ENCODE results near the gene KCTD15.

Gene KCTD15

DNA sequence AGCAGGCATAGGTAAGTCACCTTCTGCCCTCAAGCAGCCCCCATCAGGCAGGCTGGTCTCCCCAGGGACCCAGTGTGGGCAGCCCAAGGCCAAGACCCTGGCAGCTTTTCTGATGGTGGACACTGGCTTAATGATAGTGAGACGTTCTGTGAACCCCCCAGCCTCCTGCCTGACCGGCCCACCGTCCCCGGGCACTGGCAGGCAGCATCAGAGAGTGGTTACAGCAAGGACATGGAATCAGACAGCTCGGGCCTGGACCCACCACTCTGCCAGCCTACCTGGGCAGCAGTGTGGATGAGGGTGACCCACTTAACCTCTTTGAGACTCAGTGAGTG, 45.3 kb upstream of the KCTD15 start:
- TF ChIP-seq TOX (CRISPR knock-in tag; IDR thresholded peaks at IDR 0.05; ENCODE audit: borderline replicate concordance) (no peak), ESRRG (CRISPR knock-in tag; IDR thresholded peaks at IDR 0.05) (no peak), SNAI2 (CRISPR knock-in tag; IDR thresholded peaks at IDR 0.05) (no peak), ARNTL (CRISPR knock-in tag; IDR thresholded peaks at IDR 0.05; ENCODE audit: borderline replicate concordance, low read depth) (no peak), OSR1 (CRISPR knock-in tag; IDR thresholded peaks at IDR 0.05) (no peak), RARB (CRISPR knock-in tag; IDR thresholded peaks at IDR 0.05) (no peak), ZFP30 (CRISPR knock-in tag; IDR thresholded peaks at IDR 0.05) (no peak)
- TF ChIP-seq, protein P1, sequence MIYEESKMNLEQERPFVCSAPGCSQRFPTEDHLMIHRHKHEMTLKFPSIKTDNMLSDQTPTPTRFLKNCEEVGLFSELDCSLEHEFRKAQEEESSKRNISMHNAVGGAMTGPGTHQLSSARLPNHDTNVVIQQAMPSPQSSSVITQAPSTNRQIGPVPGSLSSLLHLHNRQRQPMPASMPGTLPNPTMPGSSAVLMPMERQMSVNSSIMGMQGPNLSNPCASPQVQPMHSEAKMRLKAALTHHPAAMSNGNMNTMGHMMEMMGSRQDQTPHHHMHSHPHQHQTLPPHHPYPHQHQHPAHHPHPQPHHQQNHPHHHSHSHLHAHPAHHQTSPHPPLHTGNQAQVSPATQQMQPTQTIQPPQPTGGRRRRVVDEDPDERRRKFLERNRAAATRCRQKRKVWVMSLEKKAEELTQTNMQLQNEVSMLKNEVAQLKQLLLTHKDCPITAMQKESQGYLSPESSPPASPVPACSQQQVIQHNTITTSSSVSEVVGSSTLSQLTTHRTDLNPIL (CRISPR knock-in tag; IDR thresholded peaks at IDR 0.05; ENCODE audit: low read depth) = no peak
- TF ChIP-seq, protein P2, sequence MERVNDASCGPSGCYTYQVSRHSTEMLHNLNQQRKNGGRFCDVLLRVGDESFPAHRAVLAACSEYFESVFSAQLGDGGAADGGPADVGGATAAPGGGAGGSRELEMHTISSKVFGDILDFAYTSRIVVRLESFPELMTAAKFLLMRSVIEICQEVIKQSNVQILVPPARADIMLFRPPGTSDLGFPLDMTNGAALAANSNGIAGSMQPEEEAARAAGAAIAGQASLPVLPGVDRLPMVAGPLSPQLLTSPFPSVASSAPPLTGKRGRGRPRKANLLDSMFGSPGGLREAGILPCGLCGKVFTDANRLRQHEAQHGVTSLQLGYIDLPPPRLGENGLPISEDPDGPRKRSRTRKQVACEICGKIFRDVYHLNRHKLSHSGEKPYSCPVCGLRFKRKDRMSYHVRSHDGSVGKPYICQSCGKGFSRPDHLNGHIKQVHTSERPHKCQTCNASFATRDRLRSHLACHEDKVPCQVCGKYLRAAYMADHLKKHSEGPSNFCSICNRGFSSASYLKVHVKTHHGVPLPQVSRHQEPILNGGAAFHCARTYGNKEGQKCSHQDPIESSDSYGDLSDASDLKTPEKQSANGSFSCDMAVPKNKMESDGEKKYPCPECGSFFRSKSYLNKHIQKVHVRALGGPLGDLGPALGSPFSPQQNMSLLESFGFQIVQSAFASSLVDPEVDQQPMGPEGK (CRISPR knock-in tag; IDR thresholded peaks at IDR 0.05; ENCODE audit: borderline replicate concordance) = no peak
- TF ChIP-seq, protein P3, sequence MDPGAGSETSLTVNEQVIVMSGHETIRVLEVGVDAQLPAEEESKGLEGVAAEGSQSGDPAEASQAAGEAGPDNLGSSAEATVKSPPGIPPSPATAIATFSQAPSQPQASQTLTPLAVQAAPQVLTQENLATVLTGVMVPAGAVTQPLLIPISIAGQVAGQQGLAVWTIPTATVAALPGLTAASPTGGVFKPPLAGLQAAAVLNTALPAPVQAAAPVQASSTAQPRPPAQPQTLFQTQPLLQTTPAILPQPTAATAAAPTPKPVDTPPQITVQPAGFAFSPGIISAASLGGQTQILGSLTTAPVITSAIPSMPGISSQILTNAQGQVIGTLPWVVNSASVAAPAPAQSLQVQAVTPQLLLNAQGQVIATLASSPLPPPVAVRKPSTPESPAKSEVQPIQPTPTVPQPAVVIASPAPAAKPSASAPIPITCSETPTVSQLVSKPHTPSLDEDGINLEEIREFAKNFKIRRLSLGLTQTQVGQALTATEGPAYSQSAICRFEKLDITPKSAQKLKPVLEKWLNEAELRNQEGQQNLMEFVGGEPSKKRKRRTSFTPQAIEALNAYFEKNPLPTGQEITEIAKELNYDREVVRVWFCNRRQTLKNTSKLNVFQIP (CRISPR knock-in tag; IDR thresholded peaks at IDR 0.05; ENCODE audit: borderline replicate concordance, low read depth) = no peak
- no peak for ATAC-seq

DNA sequence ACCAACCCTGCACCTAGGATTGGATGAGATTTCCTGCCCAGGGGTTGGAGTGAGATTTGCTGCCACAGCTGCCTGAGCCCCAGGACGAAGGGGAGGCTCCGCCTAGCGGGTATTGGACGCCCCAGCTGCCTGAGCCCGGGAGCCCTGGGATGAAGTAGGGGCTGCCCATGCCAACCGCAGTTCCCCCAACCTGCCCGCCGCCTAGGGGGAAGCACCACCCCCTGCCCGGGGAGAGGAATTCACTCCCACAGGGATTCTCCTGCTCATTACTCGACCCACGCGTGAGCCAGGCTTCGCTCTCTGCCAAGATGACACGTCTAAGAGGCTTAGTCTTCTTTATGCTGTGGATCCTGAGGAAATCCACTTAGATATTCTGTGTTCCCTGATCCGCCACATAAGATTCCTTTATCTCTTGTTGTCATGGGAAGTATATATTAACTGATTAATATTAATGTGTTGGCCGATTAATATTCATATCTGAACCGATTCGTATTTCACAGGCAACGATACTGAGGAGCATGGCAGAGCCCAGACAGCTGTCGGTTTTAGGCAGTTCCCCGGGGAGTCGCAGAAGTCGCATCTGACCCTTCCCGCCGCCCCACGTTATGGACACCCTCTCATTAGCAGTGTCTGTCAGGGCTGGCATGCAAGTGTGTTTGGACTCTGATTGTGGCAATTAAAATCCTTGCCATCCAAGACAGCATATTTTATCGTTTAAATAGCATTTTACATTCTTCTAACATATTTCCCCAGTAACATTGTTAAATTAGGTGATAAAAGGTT, 44.5 kb upstream of the KCTD15 start:
- ATAC-seq = no peak
- no peak for TF ChIP-seq SNAI2 (CRISPR knock-in tag; IDR thresholded peaks at IDR 0.05)
- TF ChIP-seq, protein P2 (CRISPR knock-in tag; IDR thresholded peaks at IDR 0.05; ENCODE audit: borderline replicate concordance) = no peak
- TF ChIP-seq TOX (CRISPR knock-in tag; IDR thresholded peaks at IDR 0.05; ENCODE audit: borderline replicate concordance) = no peak
- TF ChIP-seq, protein P1 (CRISPR knock-in tag; IDR thresholded peaks at IDR 0.05; ENCODE audit: low read depth) = no peak

DNA sequence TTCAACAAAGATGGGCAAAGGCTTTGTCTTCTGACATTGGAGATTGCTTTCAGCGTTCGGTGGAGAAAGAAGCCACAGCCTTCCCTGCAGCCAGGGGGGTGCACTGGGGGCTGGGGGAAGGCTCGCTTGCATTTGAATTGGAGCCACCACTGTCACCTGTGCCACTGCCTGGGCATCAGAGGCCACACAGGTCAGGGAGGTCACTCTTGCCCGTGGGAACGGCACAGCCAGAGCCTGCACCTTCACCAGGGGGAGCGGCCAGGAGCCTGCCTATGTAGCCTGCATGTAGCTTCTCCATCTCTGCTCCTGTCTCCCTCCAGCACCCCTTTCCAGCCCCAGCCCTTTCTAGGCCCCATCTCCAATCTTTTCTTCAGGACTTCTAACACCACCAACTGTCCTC, 43.7 kb upstream of the KCTD15 start:
- no peak for ATAC-seq
- TF ChIP-seq PPARA (CRISPR knock-in tag; IDR thresholded peaks at IDR 0.05; ENCODE audit: borderline replicate concordance) (no peak), ARNTL (CRISPR knock-in tag; IDR thresholded peaks at IDR 0.05; ENCODE audit: borderline replicate concordance, low read depth) (no peak), ESRRG (CRISPR knock-in tag; IDR thresholded peaks at IDR 0.05) (no peak)
- TF ChIP-seq, protein P4, sequence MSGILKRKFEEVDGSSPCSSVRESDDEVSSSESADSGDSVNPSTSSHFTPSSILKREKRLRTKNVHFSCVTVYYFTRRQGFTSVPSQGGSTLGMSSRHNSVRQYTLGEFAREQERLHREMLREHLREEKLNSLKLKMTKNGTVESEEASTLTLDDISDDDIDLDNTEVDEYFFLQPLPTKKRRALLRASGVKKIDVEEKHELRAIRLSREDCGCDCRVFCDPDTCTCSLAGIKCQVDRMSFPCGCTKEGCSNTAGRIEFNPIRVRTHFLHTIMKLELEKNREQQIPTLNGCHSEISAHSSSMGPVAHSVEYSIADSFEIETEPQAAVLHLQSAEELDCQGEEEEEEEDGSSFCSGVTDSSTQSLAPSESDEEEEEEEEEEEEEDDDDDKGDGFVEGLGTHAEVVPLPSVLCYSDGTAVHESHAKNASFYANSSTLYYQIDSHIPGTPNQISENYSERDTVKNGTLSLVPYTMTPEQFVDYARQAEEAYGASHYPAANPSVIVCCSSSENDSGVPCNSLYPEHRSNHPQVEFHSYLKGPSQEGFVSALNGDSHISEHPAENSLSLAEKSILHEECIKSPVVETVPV (CRISPR knock-in tag; IDR thresholded peaks at IDR 0.05) = no peak

DNA sequence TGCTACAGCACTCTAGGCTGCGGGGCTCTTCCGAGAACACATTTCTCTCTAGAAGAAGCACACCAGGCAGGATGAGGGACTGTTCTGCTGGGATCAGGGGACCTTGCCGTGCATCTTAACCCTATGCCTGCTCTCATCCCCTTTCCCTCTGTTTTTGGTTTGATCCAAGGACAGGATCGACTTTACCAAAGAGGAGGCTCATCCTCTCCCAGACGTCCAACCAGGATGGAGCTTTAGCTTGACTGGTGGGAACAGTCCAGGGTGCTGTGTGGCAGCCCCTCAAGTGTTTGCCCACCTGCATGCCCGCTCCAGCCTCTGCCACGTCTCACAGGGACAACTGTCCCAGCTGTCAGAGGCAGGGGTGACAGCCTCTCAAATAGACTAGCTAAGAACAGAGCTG, 42.3 kb upstream of the KCTD15 start:
- TF ChIP-seq, protein P4 (CRISPR knock-in tag; IDR thresholded peaks at IDR 0.05) = no peak
- TF ChIP-seq, protein P3 (CRISPR knock-in tag; IDR thresholded peaks at IDR 0.05; ENCODE audit: borderline replicate concordance, low read depth) = no peak
- TF ChIP-seq CSDC2 (CRISPR knock-in tag; IDR thresholded peaks at IDR 0.05) = no peak
- ATAC-seq = no peak
